Thoracic aorta (tissue), 2 donors: ENCODE measurements around the gene ADAMTSL4. TPM values are rescaled to one million over a fixed set of nuclear protein-coding genes. Genes with fewer than 3 reads are reported as not detected.

ENCODE experiments used
- ATAC-seq: fragments of 150-250 bp; one replicate; pipeline ENCODE4 v1.8.0; 2017; ENCODE audit warnings: low read depth; ENCODE audit not compliant: insufficient number of reproducible peaks, low FRiP score
- DNase-seq: peaks from one replicate; pipeline ENCODE4 v3.0.0-alpha.2; 2020; ENCODE audit warnings: low spot score
- H3K27ac ChIP-seq, 2 donors: fragments of 200-600 bp; sonication (generic); 1 replicate in 1 of 2; 2 replicates in 1 of 2; pipeline ENCODE4 v1.5.1; 2016; ENCODE audit warnings: mild to moderate bottlenecking in 2 of 2, moderate library complexity in 2 of 2
- H3K27me3 ChIP-seq: fragments of 200-600 bp; sonication (generic); replicated peaks from 2 replicates; pipeline ENCODE4 v1.6.0; 2016; ENCODE audit warnings: mild to moderate bottlenecking; ENCODE audit not compliant: insufficient read depth
- H3K36me3 ChIP-seq: fragments of 200-600 bp; sonication (generic); one replicate; pipeline ENCODE4 v1.5.1; 2016
- H3K4me1 ChIP-seq, 2 donors: fragments of 200-600 bp; sonication (generic); 1 replicate in 1 of 2; 2 replicates in 1 of 2; pipeline versions ENCODE4 v1.5.1 to v1.6.0; 2016; ENCODE audit warnings: low read depth in 2 of 2, mild to moderate bottlenecking in 1 of 2; ENCODE audit not compliant: control insufficient read depth in 1 of 2
- H3K4me3 ChIP-seq: fragments of 200-600 bp; sonication (generic); 2 replicates; pipeline ENCODE4 v1.5.1; 2016; ENCODE audit warnings: mild to moderate bottlenecking
- H3K9me3 ChIP-seq: fragments of 200-600 bp; sonication (generic); 2 replicates; pipeline ENCODE4 v1.5.1; 2016
- total RNA-seq, 2 donors: library from RNA; depleted of rRNA; stranded (reverse); fragments of >200 nt; gene quantifications; one replicate each; pipeline versions ENCODE4 v1.1.0 to v1.2.3, GENCODE V29; 2016
- TF ChIP-seq, protein P1 (sequence below): fragments of 200-600 bp; sonication (generic); IDR thresholded peaks from one replicate; pipeline ENCODE4 v1.5.1; 2019; ENCODE audit warnings: antibody characterized with exemption

ADAMTSL4 gene
- total RNA-seq, 2 donors from 2014 or later, result 28.4 to 45.1 TPM

GRCh38 chr1:150549496-150550221, 451 bp downstream of the ADAMTSL4 start:
- ATAC-seq (peak; percentile 2), DNase-seq (no peak)
- H3K9me3 ChIP-seq, result no peaks in the 10 kb centered on the region
- H3K27me3 ChIP-seq, result no peaks in the 10 kb centered on the region
- no peaks in the 10 kb centered on the region for H3K36me3 ChIP-seq
- H3K27ac ChIP-seq, result peak overlapping the region; percentile 79 to 88
- peak overlapping the region; percentile 83 for H3K4me3 ChIP-seq
- peaks cover 31 to 53% of the 10 kb centered on the region in 2 donors for H3K4me1 ChIP-seq
- TF ChIP-seq, protein P1, sequence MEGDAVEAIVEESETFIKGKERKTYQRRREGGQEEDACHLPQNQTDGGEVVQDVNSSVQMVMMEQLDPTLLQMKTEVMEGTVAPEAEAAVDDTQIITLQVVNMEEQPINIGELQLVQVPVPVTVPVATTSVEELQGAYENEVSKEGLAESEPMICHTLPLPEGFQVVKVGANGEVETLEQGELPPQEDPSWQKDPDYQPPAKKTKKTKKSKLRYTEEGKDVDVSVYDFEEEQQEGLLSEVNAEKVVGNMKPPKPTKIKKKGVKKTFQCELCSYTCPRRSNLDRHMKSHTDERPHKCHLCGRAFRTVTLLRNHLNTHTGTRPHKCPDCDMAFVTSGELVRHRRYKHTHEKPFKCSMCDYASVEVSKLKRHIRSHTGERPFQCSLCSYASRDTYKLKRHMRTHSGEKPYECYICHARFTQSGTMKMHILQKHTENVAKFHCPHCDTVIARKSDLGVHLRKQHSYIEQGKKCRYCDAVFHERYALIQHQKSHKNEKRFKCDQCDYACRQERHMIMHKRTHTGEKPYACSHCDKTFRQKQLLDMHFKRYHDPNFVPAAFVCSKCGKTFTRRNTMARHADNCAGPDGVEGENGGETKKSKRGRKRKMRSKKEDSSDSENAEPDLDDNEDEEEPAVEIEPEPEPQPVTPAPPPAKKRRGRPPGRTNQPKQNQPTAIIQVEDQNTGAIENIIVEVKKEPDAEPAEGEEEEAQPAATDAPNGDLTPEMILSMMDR, result no peak

DNA sequence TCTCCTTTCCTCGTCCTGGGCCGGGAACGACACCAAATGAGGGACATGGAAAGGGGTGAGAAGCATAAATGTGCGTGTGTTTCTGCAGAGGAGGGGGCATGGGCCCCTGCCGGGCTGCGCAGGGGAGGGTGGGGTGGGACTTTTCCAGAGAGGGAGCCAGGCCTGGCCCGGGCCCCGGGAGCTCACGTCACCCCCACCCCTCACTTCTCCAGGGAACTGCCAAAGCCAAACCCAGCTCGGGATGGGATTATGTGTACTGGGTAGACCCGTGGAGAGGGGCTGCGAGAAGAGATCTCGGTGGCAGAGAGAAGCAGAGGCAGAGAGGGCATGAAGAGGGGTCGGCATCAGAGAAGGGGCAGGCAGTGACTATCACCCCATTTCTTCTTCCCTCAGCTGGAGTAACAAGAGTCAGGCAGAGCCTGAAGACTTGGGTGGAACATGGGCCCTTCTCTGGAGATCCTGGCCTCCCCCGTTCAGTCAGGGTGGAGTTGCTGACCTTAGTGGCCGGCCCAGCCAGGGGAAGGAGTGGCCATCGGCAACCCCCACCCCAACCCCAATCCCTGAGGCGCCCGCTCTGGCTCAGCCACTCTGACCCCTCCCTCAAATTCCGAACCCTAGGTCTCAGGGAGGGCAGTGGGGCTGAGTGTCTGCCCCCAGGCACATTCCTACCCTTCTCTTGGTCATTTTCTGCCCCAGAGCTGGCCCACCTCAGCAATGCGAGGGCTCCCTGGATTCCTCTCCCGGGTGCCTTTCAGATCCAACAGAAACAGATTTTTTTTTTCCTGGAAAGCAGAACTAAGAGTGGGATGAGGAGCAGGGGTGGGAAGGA, 1.2 kb downstream of the ADAMTSL4 start:
- TF ChIP-seq, protein P1, result no peak
- ATAC-seq (no peak), DNase-seq (no peak)
- Histone ChIP-seq H3K4me1 (peaks cover 31 to 53% of the 10 kb centered on the region in 2 donors), H3K27ac (peak overlapping the region; percentile 79 to 88), H3K36me3 (no peaks in the 10 kb centered on the region), H3K9me3 (no peaks in the 10 kb centered on the region), H3K27me3 (no peaks in the 10 kb centered on the region), H3K4me3 (peak overlapping the region; percentile 83)

DNA sequence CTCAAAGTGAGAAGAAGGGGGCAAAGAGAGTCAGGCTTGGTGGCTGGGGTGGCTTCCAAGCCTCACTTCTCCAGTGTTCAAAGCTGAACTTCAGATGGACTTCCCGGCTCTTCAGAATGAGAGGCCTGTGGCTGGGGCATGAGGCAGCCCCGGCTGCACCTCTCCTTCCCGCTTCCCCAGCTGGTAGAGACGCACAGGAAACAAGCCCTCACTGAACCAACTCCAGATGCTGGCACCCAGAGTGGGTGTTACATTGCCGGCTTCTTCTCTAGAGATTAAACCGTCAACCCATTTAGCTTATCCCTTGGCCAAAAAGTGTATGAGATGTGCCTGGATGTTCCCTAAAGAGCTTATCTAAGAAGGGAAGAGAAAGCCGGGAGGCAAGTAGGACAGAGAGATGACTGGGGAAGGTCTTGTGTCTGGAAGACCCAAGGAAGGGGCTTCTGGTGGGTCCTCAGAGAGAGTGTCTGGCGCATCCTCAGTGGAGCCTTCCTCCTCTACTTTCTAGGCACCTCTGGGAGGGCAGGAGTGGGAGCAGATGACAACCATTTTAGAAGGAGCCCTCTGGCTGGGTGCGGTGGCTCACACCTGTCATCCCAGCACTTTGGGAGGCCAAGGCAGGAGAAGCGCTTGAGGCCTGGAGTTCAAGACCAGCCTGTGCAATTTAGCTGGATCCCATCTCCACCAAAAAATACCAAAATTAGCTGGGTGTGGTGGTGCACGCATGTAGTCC, 2.0 kb downstream of the ADAMTSL4 start:
- no peaks in the 10 kb centered on the region for H3K27me3 ChIP-seq
- ATAC-seq, result no peak
- H3K36me3 ChIP-seq, result peaks cover 4% of the 10 kb centered on the region
- TF ChIP-seq, protein P1, result no peak
- peaks cover 31 to 53% of the 10 kb centered on the region in 2 donors for H3K4me1 ChIP-seq
- DNase-seq, result no peak
- H3K4me3 ChIP-seq, result peak overlapping the region; percentile 83
- peak overlapping the region; percentile 79 to 88 for H3K27ac ChIP-seq
- H3K9me3 ChIP-seq, result no peaks in the 10 kb centered on the region

- TF ChIP-seq, protein P1, result no peak
- peak overlapping the region; percentile 20 for H3K4me3 ChIP-seq
- DNase-seq, result no peak
Measured at GRCh38 chr1:150551784-150552127, 2.5 kb downstream of the ADAMTSL4 start.

More at GRCh38 chr1:150551784-150552127, 2.5 kb downstream of the ADAMTSL4 start:
- peaks cover 31 to 53% of the 10 kb centered on the region in 2 donors for H3K4me1 ChIP-seq
- no peak for ATAC-seq
- H3K27me3 ChIP-seq, result no peaks in the 10 kb centered on the region
- peaks cover 4% of the 10 kb centered on the region for H3K36me3 ChIP-seq
- no peaks in the 10 kb centered on the region for H3K9me3 ChIP-seq
- peak overlapping the region; percentile 79 to 88 for H3K27ac ChIP-seq
